Hindlimb muscle (tissue), 1 donor: Measurements from ENCODE around the gene HAND1. TPM values are rescaled to one million over a fixed set of nuclear protein-coding genes. Genes with fewer than 3 reads are reported as not detected.
A peak's percentile ranks its signal among the peaks of the same experiment; 100 is the strongest.

Source experiments
- DNase-seq: peaks from one replicate; pipeline ENCODE4 v3.0.0-alpha.2; 2013
- polyA plus RNA-seq: library from polyadenylated mRNA; unstranded; fragments of 120-200 nt; gene quantifications from one replicate; pipeline ENCODE4 v1.2.1, GENCODE V29; 2013; ENCODE audit not compliant: insufficient read length

Gene HAND1
- polyA plus RNA-seq, 1 donor, result not detected

GRCh38 chr5:154477382-154478223, 424 bp downstream of the HAND1 start:
- DNase-seq, result no peak

GRCh38 chr5:154476354-154477205, 1.4 kb downstream of the HAND1 start:
- no peak for DNase-seq

GRCh38 chr5:154475591-154476353, 2.3 kb downstream of the HAND1 start:
- no peak for DNase-seq

GRCh38 chr5:154474396-154475334, 3.4 kb downstream of the HAND1 start:
- DNase-seq, result no peak

- DNase-seq, result no peak
Measured at GRCh38 chr5:154473581-154474283, 4.3 kb downstream of the HAND1 start.

- DNase-seq, result no peak
Measured at GRCh38 chr5:154472871-154473580, 5.0 kb downstream of the HAND1 start.

GRCh38 chr5:154470947-154471870, 6.8 kb downstream of the HAND1 start:
- no peak for DNase-seq

- DNase-seq, result no peak
Measured at GRCh38 chr5:154470137-154470536, 7.9 kb downstream of the HAND1 start.

GRCh38 chr5:154467655-154468354, 10.2 kb downstream of the HAND1 start:
- peak; percentile 76 for DNase-seq

- no peak for DNase-seq
Measured at GRCh38 chr5:154466671-154467070, 11.4 kb downstream of the HAND1 start.

- DNase-seq, result no peak
Measured at GRCh38 chr5:154466147-154466546, 11.9 kb downstream of the HAND1 start.

- DNase-seq, result no peak
Measured at GRCh38 chr5:154465169-154465568, 12.9 kb downstream of the HAND1 start.

- DNase-seq, result no peak
Measured at GRCh38 chr5:154464438-154464837, 13.6 kb downstream of the HAND1 start.

- no peak for DNase-seq
Measured at GRCh38 chr5:154461531-154461930, 16.5 kb downstream of the HAND1 start.

GRCh38 chr5:154460172-154460571, 17.9 kb downstream of the HAND1 start:
- no peak for DNase-seq

GRCh38 chr5:154459015-154459414, 19.0 kb downstream of the HAND1 start:
- DNase-seq, result no peak

GRCh38 chr5:154456540-154456939, 21.5 kb downstream of the HAND1 start:
- DNase-seq, result no peak

- DNase-seq, result no peak
Measured at GRCh38 chr5:154455585-154455984, 22.4 kb downstream of the HAND1 start.

GRCh38 chr5:154451957-154452356, 26.1 kb downstream of the HAND1 start:
- no peak for DNase-seq
